ENCODE data around the gene CTSZ. TPM values are rescaled to one million over a fixed set of nuclear protein-coding genes. Genes with fewer than 3 reads are reported as not detected.

The CTSZ gene
- total and polyA plus RNA-seq, 4 donors, result 11.8 to 233 (median 188) TPM

DNA sequence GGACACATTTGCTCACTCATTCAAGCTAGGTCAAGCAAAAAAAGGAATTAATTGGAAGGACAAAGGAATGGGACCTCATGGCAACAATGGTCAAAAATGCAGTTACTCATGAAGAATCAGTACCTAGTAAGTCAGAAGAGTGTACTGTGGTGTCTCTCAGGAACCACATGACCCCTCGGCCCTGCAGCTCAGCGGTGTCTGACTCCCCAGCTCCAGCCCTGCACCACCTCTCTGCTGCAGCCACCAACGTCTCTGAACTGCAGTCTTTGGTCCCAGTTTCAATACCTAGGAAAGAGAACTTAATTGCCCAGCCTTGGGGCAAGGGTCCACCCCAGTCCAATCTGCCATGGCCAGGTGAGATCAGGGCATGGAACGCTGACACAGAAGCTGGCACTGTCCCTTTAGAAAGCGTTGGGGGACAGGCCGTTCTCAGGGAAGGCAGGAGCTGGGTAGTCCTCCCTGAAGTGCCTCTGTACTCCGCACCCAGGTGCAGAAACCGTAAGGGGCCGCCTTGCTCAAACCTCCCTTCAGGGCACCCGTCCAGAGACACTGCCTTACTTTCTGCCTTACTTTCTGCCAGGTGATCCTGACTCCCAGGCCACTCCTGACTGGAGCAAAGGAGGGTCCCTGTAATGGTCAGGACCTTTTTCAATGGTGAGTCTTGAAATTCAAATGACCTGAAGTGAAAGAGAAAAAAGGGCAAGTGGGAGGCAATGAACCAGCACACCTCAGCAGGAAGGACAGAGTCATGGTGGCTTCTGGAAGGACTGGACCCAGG, 39.2 kb downstream of the CTSZ start:
- no peak overlapping the region for H3K4me3 ChIP-seq (ENCODE audit: low read depth in 1 of 3, low read length in 3 of 3)
- H3K4me1 ChIP-seq (ENCODE audit: control insufficient read depth in 4 of 4, insufficient read depth in 4 of 4, low read length in 3 of 4), result no peaks in the 10 kb centered on the region
- no peaks in the 10 kb centered on the region for H3K36me3 ChIP-seq (ENCODE audit: control insufficient read depth in 4 of 4, insufficient read depth in 3 of 4, low read depth in 1 of 4, low read length in 3 of 4)
- H3K27me3 ChIP-seq (ENCODE audit: control insufficient read depth in 4 of 4, insufficient read depth in 4 of 4, low read length in 3 of 4), result no peaks in the 10 kb centered on the region
- no peak overlapping the region for H3K27ac ChIP-seq (ENCODE audit: low read depth in 1 of 2, low read length in 2 of 2)
- TF ChIP-seq RAD21 (IDR thresholded peaks at IDR 0.05) (no peak), ZBTB33 (IDR thresholded peaks at IDR 0.05) (no peak), REST (IDR thresholded peaks at IDR 0.05) (no peak), NR2F2 (IDR thresholded peaks at IDR 0.05) (no peak), FOXA1 (IDR thresholded peaks at IDR 0.05) (no peak), FOXA2 (IDR thresholded peaks at IDR 0.05) (no peak), MAX (IDR thresholded peaks at IDR 0.05) (no peak), EGR1 (IDR thresholded peaks at IDR 0.05; ENCODE audit: low read depth in 2 of 2) (no peak), ATF3 (IDR thresholded peaks at IDR 0.05) (no peak), HNF4A (conservative IDR thresholded peaks at IDR 0.05) (no peak), CTCF (IDR thresholded peaks at IDR 0.05; ENCODE audit: low read depth, low read length, missing input control) (no peak), GABPA (IDR thresholded peaks at IDR 0.05 in 1 of 2, conservative IDR thresholded peaks at IDR 0.05 in 1 of 2) (no peak), SP1 (IDR thresholded peaks at IDR 0.05) (no peak), TAF1 (conservative IDR thresholded peaks at IDR 0.05) (no peak)
- no peaks in the 10 kb centered on the region for H3K9me3 ChIP-seq (ENCODE audit: control insufficient read depth in 4 of 4, low read length in 3 of 4)
- WGBS, result 86% methylated on average over 10 of the region's 10 CpGs
- H3K9ac ChIP-seq (ENCODE audit: low read depth in 1 of 2, low read length in 2 of 2), result no peak overlapping the region
- DNase-seq (ENCODE audit: low spot score), result no peak
